GM19397 (cell line): ENCODE results near the gene GPN2.
"Not testable (repeated sequence)": the region's sequence is repeated elsewhere in the genome, so short reads cannot be mapped to it uniquely, and the experiment has no call there.

Experiments
- ATAC-seq: cut with Tn5 transposase; IDR thresholded peaks from one replicate; pipeline ENCODE4 v1.9.1; 2021; ENCODE audit warnings: mild to moderate bottlenecking, moderate library complexity; ENCODE audit not compliant: unreplicated experiment

The GPN2 gene

DNA sequence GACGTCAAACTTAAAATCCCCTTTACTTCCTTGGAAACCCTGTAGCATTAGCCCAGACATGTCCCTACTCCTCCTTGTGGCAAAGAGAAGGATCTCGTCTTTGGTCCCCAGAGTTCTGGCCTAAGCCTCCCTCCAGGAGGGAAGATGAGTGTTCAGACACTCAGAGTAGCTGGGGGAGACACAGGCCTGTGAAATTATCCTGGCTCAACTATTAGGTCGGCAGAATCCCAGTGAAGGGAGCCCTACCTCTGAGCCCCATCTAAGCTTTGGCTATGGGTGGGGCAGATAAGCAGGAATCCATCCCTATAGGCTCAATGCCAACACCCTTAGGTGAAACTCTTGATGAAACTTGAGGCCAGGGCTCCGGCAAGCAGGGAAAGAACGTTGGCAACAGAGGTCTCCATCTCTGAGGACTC is 28.8 kb downstream of the GPN2 start:
- ATAC-seq: no peak

DNA sequence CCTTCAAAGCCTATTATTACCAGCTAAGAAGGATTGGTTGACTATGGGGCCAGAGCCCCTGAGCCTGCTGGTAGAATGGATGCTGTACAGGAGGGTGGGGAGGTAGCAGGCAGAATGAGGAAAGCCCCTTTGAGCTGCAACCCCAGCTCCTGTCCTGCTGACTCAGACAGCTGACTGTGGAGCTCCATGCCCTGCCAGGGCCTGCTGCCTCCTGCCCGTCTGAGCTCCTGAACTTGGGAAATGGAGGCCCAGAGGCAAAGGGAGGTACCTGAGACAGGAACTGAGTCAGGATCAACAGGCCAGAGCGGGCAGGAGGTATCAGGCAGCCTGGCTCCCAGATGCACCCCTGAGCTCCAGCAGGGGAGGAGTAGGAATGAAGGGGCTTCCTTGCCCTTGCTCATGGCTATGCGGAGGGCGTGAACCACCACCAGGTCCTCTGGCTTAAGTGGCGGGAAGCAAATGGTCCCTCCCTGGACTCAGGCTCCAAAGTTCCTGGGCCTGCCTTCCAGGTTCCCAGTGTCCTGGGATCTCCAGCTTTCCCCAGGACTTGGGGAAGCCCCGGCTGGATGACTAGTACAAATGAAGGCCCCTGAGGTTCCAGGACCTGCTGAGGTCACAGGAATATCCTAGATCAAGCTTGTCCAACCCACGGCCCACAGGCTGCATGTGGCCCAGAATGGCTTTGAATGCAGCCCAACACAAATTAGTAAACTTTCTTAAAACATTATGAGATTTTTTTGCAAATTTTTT is 31.0 kb downstream of the GPN2 start:
- no peak for ATAC-seq

DNA sequence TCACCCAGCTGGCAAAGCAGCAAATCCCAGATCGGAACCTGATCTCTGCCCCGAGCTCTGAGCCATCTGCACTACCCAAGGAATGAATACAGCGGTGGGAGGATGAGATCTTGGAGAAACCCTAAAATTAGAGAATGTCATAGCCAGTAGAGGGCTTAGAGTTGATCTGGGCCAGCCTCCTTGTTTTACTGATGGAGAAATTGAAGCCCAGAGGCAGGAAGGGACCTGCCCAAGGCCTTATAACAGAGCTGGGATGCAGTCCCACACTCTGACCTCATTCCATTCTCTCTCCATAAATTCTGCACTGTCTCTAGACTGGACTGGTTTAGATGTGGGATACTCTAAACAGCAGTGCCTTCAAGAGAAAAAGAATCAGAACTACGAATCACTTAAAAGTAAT is 31.9 kb downstream of the GPN2 start:
- ATAC-seq: no peak

DNA sequence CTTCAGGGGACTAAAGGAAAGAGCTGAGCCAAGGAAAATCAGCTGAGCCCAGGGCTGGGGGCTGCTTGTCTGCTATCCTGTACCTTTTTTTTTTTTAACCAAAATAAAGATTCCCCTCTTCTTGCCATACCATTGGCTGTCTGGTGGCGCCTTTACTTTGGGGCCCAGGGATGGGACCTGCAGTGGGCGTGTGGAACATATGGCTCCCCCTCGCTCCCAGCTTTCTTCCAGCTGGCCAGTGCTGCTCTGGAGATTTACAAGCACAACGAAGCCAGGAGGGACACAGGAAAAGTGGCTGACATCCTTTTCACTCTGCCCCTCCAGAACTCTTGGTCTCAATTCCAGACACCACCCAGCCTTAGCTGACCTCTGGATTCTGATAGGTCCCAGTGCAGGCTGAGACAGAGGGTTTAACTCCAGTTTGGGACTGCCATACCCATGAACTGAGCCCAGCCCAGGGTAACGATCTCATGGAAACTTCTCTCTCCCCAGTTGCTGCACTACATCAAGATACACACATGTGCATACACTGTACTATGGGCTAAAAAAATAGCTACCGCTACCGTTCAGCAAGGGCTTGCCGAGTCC is 32.5 kb downstream of the GPN2 start:
- no peak for ATAC-seq

DNA sequence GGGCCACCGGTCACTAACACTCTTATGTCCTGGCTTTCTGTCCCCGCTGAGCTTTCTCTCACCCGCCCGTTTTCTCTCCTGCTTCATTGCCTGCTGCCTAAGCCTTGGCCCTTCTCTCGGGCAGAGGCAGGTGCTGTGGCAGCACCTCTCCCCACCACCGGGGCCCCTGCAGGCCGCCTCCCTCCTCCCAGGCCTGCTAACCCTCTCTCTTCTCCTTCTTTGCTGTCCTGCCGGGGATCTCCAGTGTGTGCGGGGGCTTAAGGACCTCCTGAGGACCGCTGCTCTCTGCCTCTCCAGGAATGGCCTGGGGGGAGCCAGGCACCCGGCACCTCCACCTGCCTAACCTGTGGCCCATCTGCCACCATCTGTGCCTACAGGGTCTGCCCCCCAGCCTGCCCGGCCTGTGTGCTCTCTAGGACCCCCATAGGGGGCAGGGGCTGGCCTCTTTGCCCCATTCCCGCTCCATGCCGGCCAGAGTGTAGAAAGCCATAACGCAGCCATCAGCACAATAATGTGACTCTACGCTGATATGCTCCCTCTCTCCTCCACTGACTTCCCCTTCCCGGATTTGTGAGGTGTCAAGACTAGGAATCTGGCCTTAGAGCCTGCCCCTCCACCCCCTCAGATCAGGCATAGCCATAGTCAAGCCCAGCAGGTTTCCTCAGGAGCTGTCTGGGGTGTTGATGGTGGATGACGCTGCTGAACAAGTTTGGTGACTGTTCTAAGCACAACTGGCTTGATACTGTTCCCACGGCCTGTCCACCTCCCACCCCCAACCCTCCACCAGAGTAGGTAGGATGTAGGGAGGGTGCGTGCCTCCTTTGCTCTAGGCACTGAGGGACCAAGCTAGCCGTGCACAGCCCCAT is 33.2 kb downstream of the GPN2 start:
- ATAC-seq: no peak

DNA sequence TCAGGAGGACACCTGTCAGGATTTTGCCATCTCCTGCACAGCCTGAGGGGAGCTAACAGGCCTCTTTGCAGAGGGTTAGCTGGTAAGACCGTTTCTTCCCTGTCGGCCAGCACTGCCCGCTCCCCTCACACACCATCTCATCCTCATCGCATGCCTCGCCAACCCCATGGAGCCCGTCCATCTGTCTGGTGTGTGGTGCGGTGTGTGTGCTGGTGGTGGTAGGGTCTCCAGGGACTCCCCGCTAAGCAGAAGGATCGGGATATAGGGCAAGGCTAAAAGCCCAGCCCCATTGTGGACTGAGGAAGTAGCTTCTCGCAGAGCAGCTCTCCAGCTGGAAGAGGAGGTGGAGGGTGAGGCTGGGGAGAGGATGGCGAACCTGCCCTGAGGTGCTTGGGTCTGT is 33.9 kb downstream of the GPN2 start:
- ATAC-seq: no peak

DNA sequence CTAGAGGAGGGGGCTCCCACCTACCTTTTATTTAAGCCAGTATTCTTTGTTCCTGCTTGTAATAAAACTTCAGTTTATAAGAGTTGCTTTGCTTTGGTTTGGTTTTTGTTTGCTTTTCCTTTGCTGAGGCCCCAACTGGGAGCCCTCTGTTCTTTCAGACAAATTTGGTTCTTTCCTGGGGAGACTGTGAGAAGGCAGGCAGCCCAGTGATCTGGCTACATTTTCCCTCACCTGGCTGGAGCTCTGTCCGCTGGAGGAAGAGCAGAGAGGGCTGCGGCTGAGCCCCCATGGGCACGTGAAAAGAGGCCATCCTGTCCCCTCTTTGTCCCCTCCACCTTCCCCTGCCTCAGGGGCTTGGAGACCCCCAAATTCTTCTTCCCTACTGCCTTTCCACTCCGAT is 34.4 kb downstream of the GPN2 start:
- ATAC-seq: no peak

DNA sequence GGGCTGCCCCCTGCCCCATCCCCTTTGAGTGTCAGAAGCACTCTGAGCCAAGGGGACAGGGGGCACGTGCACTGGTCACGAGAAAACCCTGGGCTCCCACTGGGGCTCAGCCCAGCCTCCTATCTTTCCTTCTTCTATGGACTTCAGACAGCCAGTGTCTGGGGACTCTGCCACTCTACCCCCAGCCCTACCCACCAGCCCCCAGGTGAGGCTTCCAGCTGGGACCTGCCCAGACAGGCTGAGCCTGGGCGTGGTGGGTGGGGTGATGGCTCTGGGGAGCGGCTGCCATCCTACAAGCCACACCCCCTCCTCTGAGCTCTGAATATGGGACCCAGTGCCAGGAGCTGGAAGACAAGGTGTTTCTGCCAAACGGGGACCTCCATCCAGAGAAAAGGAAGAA is 35.2 kb downstream of the GPN2 start:
- ATAC-seq: no peak

DNA sequence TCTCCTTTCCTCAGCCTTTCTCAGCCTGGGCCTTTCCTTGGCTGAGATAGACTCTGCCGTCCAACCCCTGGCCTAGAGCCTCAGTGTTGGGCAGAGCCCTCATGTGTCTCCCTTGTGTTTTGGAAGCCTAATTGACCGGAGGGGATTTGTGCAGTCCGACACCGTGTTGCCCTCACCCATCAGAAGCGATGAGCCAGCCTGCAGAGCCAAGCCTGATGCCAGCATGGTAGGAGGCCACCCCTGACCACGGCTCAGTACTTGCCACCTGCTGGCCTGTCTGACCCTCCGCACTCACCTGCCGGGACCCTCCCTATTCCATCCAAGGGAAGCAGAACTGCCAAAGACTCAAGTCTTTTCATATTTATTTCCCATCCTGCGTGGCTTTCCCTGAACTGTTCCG is 36.5 kb downstream of the GPN2 start:
- no peak for ATAC-seq

DNA sequence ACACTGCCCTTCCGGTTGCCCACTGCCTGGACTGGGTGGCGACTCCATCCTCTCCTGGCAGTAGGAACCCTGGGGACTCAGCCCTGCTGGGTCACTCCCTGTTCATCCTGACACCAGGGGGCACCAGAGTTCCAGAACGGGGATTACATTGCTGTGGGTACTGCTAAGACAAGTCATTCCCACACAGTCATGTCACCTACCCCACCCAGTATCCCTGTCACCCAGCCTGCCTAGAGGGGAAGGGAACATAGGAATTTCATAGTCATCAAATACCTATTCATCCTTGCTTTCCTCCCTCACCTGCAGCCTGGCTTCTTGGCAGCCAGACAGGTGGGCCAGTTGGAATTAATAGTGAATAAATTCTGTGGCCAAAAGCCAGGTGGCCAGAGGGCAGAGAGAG is 36.9 kb downstream of the GPN2 start:
- no peak for ATAC-seq

DNA sequence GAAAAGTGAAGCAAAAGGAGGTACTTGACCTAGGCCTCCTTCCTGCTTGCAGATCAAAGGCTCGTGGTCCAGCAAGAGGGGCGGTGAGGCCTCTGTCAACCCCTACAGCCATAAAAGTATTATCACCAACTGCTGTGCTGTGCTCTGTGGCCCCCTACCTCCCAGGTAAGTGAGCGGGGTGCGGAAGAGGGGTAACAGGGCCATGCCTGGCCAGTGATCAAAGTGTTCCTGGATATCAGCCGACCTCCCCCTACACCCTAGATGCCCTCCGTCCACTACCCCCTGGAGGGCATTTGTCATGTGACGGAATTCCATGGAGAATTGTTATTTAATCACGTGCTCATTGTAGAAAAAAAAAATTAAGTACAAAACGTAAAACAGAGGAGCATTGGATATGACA is 37.4 kb downstream of the GPN2 start:
- no peak for ATAC-seq

DNA sequence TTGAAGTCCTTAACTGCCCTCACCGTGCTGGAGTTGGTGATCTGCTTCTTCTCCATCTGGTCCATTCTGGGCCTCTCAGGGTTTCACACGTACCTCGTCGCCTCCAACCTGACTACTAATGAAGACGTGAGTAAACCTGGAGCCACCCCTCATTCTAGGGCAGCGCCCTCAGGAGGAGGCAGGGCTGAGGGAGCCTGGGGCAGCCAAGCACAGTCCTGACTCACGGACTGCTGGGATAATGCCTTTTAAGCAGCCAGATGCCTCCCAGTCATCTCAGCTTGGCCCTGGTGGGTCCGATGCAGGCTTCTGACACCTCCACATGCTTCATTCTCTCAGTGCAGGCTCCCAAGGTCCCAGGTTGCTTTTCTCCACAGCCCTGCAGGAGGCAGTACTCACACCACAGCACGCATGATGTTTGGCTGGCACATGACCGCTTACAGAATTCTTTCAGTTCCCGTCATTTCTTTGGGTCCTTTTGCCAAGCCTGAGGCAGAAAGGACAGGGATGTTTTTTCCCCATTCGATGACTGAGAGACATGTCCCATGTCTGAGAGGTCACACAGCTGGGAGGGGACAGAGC is 38.9 kb downstream of the GPN2 start:
- no peak for ATAC-seq

DNA sequence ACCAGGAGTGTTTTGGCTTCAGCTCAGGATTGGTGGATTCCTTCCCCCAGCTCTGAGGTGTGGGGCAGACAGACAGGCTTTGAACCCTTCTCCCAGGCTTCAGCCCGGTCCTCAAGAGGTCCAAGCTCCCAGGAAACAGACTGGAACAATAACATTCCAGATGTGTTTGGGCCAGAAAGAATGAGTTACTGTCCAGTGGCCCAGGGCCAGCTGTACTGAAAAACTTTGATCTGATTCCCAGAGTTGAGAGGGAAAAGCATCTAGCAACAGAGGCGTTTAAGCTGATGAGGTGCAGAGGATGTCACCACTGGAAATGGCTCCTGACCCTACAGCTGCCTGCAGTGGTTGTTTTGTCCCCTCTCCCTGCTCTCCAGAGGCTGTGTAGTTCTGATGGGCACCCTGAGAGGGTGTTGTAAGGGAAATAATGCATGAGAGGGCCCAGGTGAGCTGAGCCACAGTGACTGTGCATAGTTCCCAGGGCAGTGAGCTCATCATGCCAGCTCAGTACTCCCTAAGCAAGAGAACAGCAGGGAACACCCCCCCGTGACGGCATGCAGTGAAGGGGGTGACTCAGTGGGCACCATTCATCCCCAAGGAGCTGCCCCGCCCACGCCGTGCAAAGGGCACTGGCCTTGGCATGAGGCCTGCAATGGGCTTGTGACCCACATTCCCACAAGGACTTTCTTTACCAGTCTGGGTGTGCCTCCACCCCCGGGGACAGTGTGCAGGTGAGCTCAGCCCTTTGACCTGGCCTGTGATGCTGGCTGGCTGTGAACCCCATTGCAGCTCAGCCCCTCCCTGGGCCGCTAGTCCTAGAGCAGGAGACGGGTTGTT is 40.9 kb downstream of the GPN2 start:
- ATAC-seq: no peak

DNA sequence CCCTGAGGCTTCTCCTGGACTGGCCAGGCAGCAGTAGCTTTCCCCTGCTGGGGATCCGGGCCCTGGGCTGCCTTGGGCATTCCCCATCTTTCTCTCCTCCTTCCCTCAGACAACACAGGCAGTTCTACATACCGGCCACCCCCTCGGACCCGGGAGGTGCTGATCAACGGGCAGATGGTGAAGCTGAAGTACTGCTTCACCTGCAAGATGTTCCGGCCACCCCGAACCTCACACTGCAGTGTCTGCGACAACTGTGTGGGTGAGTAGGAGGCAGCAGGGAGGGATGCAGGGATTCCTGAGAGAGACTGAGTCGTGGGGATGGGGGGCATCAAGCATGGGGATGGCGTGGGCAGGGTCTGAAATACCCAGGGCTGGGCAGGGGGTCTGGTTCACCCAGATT is 41.6 kb downstream of the GPN2 start:
- no peak for ATAC-seq

DNA sequence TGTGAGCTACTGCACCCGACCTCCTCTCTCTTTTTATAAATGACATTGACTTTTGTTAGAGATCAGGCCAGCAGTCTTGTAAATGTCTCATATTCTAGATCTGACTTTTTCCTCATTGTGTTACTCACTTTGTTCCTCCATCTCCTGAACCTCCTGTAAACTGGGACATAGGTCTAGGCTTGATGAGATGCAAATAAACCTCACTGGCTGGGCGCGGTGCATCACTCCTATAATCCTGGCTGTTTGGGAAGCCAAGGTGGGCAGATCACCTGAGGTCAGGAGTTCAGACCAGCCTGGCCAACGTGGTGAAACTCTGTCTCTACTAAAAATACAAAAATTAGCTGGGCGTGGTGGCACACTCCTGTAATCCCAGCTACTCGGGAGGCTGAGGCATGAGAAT is 42.3 kb downstream of the GPN2 start:
- not testable (repeated sequence) for ATAC-seq

DNA sequence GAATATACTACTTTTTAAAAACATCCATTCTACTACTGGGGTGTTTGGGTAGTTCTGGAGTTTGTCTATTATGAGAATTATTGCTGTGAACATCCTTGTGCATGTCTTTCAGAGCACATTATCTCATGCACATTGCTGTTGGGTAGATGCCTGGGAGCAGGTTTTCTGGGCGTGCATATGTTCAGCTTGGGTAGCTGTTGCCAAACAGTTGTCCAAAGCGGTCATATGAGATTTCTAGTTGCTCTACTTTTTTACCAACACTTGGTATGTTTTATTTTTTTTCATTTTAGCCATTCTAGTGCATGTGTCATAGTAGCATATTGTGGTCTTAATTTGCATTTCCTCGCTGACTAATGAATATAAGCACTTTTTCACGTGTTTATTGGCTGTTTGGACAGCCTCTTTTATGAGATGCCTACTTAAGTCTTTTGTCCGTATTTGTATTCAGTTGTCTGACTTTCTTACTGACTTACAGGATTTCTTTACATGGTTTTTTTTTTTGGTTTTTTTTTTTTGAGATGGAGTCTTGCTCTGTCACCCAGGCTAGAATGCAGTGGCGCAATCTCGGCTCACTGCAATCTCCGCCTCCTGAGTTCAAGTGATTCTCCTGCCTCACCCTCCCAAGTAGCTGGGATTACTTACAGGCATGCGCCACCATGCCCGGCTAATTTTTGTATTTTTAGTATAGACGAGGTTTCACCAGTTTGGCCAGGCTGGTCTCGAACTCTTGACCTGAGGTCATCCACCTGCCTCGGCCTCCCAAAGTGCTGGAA is 45.5 kb downstream of the GPN2 start:
- no peak for ATAC-seq

DNA sequence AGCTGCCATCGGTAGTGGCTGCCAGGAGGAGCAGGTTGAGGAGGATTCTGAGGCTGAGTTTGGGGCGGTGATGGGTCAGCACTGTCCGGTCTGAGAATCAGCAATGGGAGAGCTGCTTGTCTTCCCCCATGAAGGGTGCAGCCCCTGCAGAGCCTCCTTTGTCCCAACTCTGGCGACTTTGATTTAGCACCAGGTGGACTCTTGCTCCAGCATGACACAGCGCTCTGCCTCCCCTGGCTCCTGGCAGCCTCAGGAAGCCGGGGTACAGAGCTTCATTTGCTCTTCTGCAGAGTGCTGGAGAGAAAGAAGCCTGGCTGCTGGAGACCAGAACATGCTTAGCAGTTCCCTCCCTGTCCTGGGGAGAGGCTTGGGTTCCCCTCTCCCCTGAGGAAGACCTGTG is 50.3 kb downstream of the GPN2 start:
- ATAC-seq: no peak

DNA sequence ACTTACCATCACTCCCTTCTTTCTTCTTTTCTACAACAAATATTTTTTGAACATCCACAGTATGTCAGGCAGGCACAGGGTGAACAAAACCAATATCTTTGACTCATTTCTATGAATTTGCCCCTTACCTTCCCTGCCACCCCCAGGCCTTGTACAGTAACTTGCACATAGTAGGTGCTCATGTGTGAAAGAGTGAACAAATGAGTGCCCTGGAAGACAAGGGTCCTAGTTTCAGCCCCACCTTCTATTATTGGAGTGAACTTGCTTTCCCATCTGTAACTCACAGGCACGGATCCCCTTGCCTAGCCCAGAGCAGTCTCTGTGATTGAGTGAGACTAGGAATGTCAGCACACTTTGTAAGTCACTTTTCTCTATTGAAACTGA is 50.8 kb downstream of the GPN2 start:
- ATAC-seq: no peak

DNA sequence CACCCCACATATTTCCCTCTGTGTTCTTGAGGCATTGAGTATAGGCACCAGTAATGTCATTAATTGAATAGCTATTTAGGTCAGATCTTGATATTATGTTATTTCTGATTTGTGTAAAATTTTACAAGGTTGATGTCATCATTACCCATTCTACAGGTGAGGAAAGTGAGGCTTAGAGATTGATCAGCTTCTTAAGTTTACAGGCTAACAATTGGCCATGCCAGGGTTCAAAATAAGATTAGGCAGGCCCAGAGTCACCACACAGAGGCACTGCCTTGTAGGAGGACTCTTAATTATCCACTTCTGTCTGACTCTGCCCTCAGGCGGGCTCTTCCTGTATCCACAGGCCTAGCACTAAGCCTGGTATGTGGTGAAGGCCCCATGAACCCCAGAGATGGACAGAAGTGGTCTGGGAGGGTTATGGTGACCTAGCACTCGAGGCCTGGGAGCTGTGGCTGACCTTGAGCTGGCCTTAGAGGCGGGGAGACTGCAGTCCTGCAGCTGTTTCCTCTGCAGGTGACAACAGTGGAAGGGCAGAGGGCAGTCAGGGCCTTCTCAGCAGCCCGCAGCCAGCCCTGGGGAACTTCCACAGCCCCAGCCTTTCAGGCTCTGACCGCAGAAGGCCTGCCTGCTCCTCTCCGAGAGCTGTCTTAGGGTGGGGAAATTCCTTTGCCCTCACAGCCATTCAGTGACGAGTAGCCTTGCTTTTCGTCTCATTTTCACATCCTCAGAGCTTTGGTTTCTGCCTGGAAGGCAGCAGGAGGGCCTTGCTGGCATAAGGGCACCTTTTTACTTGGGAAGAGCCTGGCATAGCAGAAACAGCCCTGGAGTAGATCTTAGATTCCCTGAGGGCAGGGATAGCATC is 51.4 kb downstream of the GPN2 start:
- no peak for ATAC-seq
